GM20000 (cell line): ENCODE data around the gene PRAF2.

Experiments used
- DNase-seq: peaks from one replicate; pipeline ENCODE4 v3.0.0; 2012; ENCODE audit warnings: low spot score
- CTCF ChIP-seq: IDR thresholded peaks from 2 replicates; pipeline ENCODE4 v1.5.1; 2012; ENCODE audit warnings: mild to moderate bottlenecking, control low read depth; ENCODE audit errors: extremely low read depth, missing control alignments

The PRAF2 gene

GRCh38 chrX:49042581-49043219 is 31.1 kb downstream of the PRAF2 start:
- DNase-seq: no peak

GRCh38 chrX:49041744-49042580 is 31.8 kb downstream of the PRAF2 start:
- no peak for DNase-seq
- TF ChIP-seq CTCF: no peak

More at GRCh38 chrX:49042581-49043219, 31.1 kb downstream of the PRAF2 start:
- no peak for TF ChIP-seq CTCF

- TF ChIP-seq CTCF: no peak
Measured at GRCh38 chrX:49040376-49040955, 33.3 kb downstream of the PRAF2 start.

GRCh38 chrX:49039598-49040375 is 34.0 kb downstream of the PRAF2 start:
- TF ChIP-seq CTCF: no peak
- peak; percentile 60 for DNase-seq

More at GRCh38 chrX:49040376-49040955, 33.3 kb downstream of the PRAF2 start:
- no peak for DNase-seq

- DNase-seq: no peak
Measured at GRCh38 chrX:49037883-49038475, 35.8 kb downstream of the PRAF2 start.

GRCh38 chrX:49030283-49030682 is 43.5 kb downstream of the PRAF2 start:
- TF ChIP-seq CTCF: no peak
- no peak for DNase-seq

More at GRCh38 chrX:49037883-49038475, 35.8 kb downstream of the PRAF2 start:
- no peak for TF ChIP-seq CTCF
